ENCODE results near the gene GLRX2. TPM values are rescaled to one million over a fixed set of nuclear protein-coding genes. Genes with fewer than 3 reads are reported as not detected.

The GLRX2 gene
- total RNA-seq (2014; rRNA removed) = 16.5 and 18.6 TPM in 2 replicates
- Bru-seq, nascent RNA = percentile 82 among the genes with signal in this experiment
- BruChase-seq, experiment 1, labeled RNA remaining after a 6-hour chase = percentile 73 among the genes with signal in this experiment
- BruChase-seq, experiment 2, labeled RNA remaining after a 2-hour chase = percentile 74 among the genes with signal in this experiment
- long read RNA-seq, transcript GLRX2-201 (4 exons, 701 nt) = major isoform, 21 of 30 reads
- long read RNA-seq, partial matches to known transcripts = 6 of 30 reads
- long read RNA-seq, other reads (novel, unspliced or antisense) = 3 of 30 reads

- peaks cover 15% of the 10 kb centered on the region for H3K4me1 ChIP-seq (ENCODE audit: insufficient read depth, low read length)
- H4K20me1 ChIP-seq (ENCODE audit: low read length) = no peaks in the 10 kb centered on the region; the same call in 1 of the 2 replicates
- H3K9ac ChIP-seq (ENCODE audit: low read length) = peak within 1 kb of the TSS; percentile 78
- H3K4me2 ChIP-seq (ENCODE audit: low read length) = peak within 1 kb of the TSS; percentile 98
- TF ChIP-seq CTCF (conservative IDR thresholded peaks at IDR 0.05; ENCODE audit: low read depth, low read length) (no peak), EZH2 (IDR thresholded peaks at IDR 0.05; ENCODE audit: low read length, unreplicated experiment) (no peak), EZH2phosphoT487 (IDR thresholded peaks at IDR 0.05; ENCODE audit: borderline replicate concordance, low read length) (no peak)
- no peaks in the 10 kb centered on the region for H3K9me3 ChIP-seq (ENCODE audit: low read length)
- BruUV-seq (replicated peaks) = TSS peak; percentile 47
- H3K4me3 ChIP-seq (ENCODE audit: low read length) = peak within 1 kb of the TSS; percentile 86
- CTCF ChIA-PET = interaction anchor here (0.6 to 0.7 kb wide), 3 partner anchors 16 to 233 kb away, joined by 4 to 7 read pairs (median 5); partner anchors contain the start of genes CDC73 and UCHL5
- H3F3A ChIP-seq (ENCODE audit: low read length, unreplicated experiment) = no peaks in the 10 kb centered on the region
- H3K9me2 ChIP-seq (replicated peaks; ENCODE audit: low read length) = no peaks in the 10 kb centered on the region
- peak within 1 kb of the TSS; percentile 83 for H2AFZ ChIP-seq (ENCODE audit: low read length)
- peak within 1 kb of the TSS; percentile 85 for H3K27ac ChIP-seq (ENCODE audit: low read length)
- POLR2A ChIA-PET (ENCODE audit: unreplicated experiment) = interaction anchor here (0.6 to 0.9 kb wide), 7 partner anchors 9 to 591 kb away, joined by 3 to 11 read pairs (median 4); partner anchors contain the start of genes RO60 and UCHL5
- no peaks in the 10 kb centered on the region for H3K27me3 ChIP-seq (ENCODE audit: low read length)
- H3K36me3 ChIP-seq (ENCODE audit: low read depth, low read length) = 0 out of 2 replicates have a peak, but pooled peaks cover 5% of the 10 kb centered on the region
- intact Hi-C loops (cut with micrococcal nuclease) = loop anchor here (1.0 to 2.0 kb wide), 3 partner anchors 10 to 46 kb away; partner anchors contain the start of genes CDC73, RO60 and UCHL5
- H3K79me2 ChIP-seq (ENCODE audit: low read length) = peaks cover 38% of the 10 kb centered on the region
- ATAC-seq (peak; percentile 90), DNase-seq (peak; percentile 72)
These were observed at the start of gene GLRX2 for GRCh38 chr1:193104907-193105820. GLRX2 (minus strand) TSS chr1:193105414; CDS start chr1:193105382, 32 bp downstream.

GRCh38 chr1:193144999-193145398, 39.8 kb upstream of the GLRX2 start:
- intact Hi-C loops (cut with micrococcal nuclease) = loop anchor here (5.0 kb wide), 1 partner anchor 192 kb away; no protein-coding TSS in a partner anchor
- no peak for TF ChIP-seq EZH2 (IDR thresholded peaks at IDR 0.05; ENCODE audit: low read length, unreplicated experiment)
- no peak for TF ChIP-seq EZH2phosphoT487 (IDR thresholded peaks at IDR 0.05; ENCODE audit: borderline replicate concordance, low read length)
- POLR2A ChIA-PET (ENCODE audit: unreplicated experiment) = no interaction called here

More at GRCh38 chr1:193144999-193145398, 39.8 kb upstream of the GLRX2 start:
- Histone ChIP-seq H4K20me1 (ENCODE audit: low read length) (peaks cover 4% of the 10 kb centered on the region; the same call in 1 of the 2 replicates), H3K9ac (ENCODE audit: low read length) (no peak overlapping the region), H3K9me2 (replicated peaks; ENCODE audit: low read length) (no peaks in the 10 kb centered on the region), H3K9me3 (ENCODE audit: low read length) (no peaks in the 10 kb centered on the region), H3F3A (ENCODE audit: low read length, unreplicated experiment) (no peaks in the 10 kb centered on the region), H3K4me1 (ENCODE audit: insufficient read depth, low read length) (no peaks in the 10 kb centered on the region), H2AFZ (ENCODE audit: low read length) (no peak overlapping the region), H3K36me3 (ENCODE audit: low read depth, low read length) (peaks cover 17% of the 10 kb centered on the region), H3K4me2 (ENCODE audit: low read length) (no peak overlapping the region), H3K4me3 (ENCODE audit: low read length) (no peak overlapping the region), H3K79me2 (ENCODE audit: low read length) (peaks cover 4% of the 10 kb centered on the region; the same call in 1 of the 2 replicates), H3K27me3 (ENCODE audit: low read length) (no peaks in the 10 kb centered on the region), H3K27ac (ENCODE audit: low read length) (no peak overlapping the region)
- ATAC-seq (no peak), DNase-seq (no peak)
- no TSS peak for BruUV-seq (replicated peaks)
- CTCF ChIA-PET = no interaction called here

Measured in PC-3 (cell line).